GM18519 (cell line): ENCODE results near the gene CWH43.
"Not testable (repeated sequence)": the region's sequence is repeated elsewhere in the genome, so short reads cannot be mapped to it uniquely, and the experiment has no call there.

Source experiments
- ATAC-seq: cut with Tn5 transposase; IDR thresholded peaks from one replicate; pipeline ENCODE4 v1.9.1; 2021; ENCODE audit warnings: mild to moderate bottlenecking, moderate library complexity; ENCODE audit not compliant: unreplicated experiment, low FRiP score

The CWH43 gene

GRCh38 chr4:49092608-49093135 is 106.6 kb downstream of the CWH43 start:
- ATAC-seq, result peak; percentile 40

- ATAC-seq, result not testable (repeated sequence)
Observed at GRCh38 chr4:49096215-49096614, 110.1 kb downstream of the CWH43 start.

- peak; percentile 22 for ATAC-seq
Observed at GRCh38 chr4:49096627-49097026, 110.6 kb downstream of the CWH43 start.

- ATAC-seq, result not testable (repeated sequence)
Observed at GRCh38 chr4:49097071-49097470, 111.0 kb downstream of the CWH43 start.

GRCh38 chr4:49097505-49097904 is 111.4 kb downstream of the CWH43 start:
- not testable (repeated sequence) for ATAC-seq

- ATAC-seq, result not testable (repeated sequence)
Observed at GRCh38 chr4:49098034-49098759, 112.1 kb downstream of the CWH43 start.

GRCh38 chr4:49099831-49100444 is 113.9 kb downstream of the CWH43 start:
- not testable (repeated sequence) for ATAC-seq

- ATAC-seq, result not testable (repeated sequence)
Observed at GRCh38 chr4:49102344-49102898, 116.3 kb downstream of the CWH43 start.

- not testable (repeated sequence) for ATAC-seq
Observed at GRCh38 chr4:49103436-49104136, 117.5 kb downstream of the CWH43 start.

- ATAC-seq, result not testable (repeated sequence)
Observed at GRCh38 chr4:49104231-49104930, 118.3 kb downstream of the CWH43 start.

- ATAC-seq, result not testable (repeated sequence)
Observed at GRCh38 chr4:49105248-49105904, 119.3 kb downstream of the CWH43 start.

- ATAC-seq, result not testable (repeated sequence)
Observed at GRCh38 chr4:49107262-49107661, 121.2 kb downstream of the CWH43 start.

- ATAC-seq, result peak; percentile 28
Observed at GRCh38 chr4:49108183-49108978, 122.3 kb downstream of the CWH43 start.

- peak; percentile 27 for ATAC-seq
Observed at GRCh38 chr4:49109567-49110166, 123.6 kb downstream of the CWH43 start.

GRCh38 chr4:49110579-49110978 is 124.5 kb downstream of the CWH43 start:
- peak; percentile 33 for ATAC-seq
